Mucosa of rectum (tissue), 2 donors: Measurements from ENCODE around the gene DEFB121.
"Not testable (repeated sequence)": the region's sequence is repeated elsewhere in the genome, so short reads cannot be mapped to it uniquely, and the experiment has no call there.

Experiments
- H3K27ac ChIP-seq, 2 donors: one replicate each; pipeline ENCODE4 v1.7.0; 2013; ENCODE audit warnings: inconsistent platforms in 2 of 2, low read depth in 2 of 2, low read length in 2 of 2
- H3K27me3 ChIP-seq, 2 donors: one replicate each; pipeline ENCODE4 v1.7.0; 2013; ENCODE audit warnings: low read length in 2 of 2; ENCODE audit not compliant: control insufficient read depth in 2 of 2, insufficient read depth in 2 of 2
- H3K36me3 ChIP-seq, 2 donors: one replicate each; pipeline ENCODE4 v1.7.0; 2013; ENCODE audit warnings: low read length in 2 of 2; ENCODE audit not compliant: control insufficient read depth in 2 of 2, insufficient read depth in 2 of 2
- H3K4me1 ChIP-seq, 2 donors: one replicate each; pipeline ENCODE4 v1.7.0; 2013; ENCODE audit warnings: low read length in 2 of 2, mild to moderate bottlenecking in 1 of 2; ENCODE audit not compliant: control insufficient read depth in 2 of 2, insufficient read depth in 2 of 2
- H3K4me3 ChIP-seq, 2 donors: one replicate each; pipeline ENCODE4 v1.7.0; 2013; ENCODE audit warnings: low read length in 2 of 2
- H3K9ac ChIP-seq, 2 donors: one replicate each; pipeline ENCODE4 v1.7.0; 2013; ENCODE audit warnings: low read length in 2 of 2, low read depth in 1 of 2, mild to moderate bottlenecking in 1 of 2
- H3K9me3 ChIP-seq, 2 donors: one replicate each; pipeline ENCODE4 v1.7.0; 2013; ENCODE audit warnings: low read length in 2 of 2; ENCODE audit not compliant: control insufficient read depth in 2 of 2
- donor health status: healthy.
- donor health status: Normal muscosa, but diverticular disease.

The DEFB121 gene

DNA sequence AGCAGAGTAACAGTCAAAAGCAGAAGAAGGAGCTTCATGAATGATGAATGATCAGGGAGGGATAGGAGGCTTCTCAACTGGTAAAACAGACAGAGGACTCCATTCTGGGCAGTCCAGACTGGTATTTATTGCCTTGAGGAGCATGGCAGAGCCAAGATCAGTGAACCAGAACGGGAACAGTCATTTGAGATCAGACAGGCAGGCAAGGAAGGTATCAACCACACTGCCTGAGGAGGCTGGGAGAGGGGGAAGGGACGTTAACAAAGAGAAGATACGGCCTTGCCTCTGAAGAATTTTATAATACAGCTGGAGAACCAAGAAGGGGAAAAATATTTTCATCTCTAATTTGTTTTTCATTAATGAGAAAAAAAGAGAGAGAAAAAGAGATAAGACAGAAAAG is at the start of gene DEFB121:
Gene DEFB121 (minus strand): TSS at position 101 of the 400 bp plus-strand sequence. CDS start 63 bp downstream, at position 38.
- H3K4me3 ChIP-seq: no peak within 1 kb of the TSS
- peaks cover 0 to 3% of the 10 kb centered on the region in 2 donors for H3K9me3 ChIP-seq
- peaks cover 0 to 3% of the 10 kb centered on the region in 2 donors for H3K27me3 ChIP-seq
- H3K9ac ChIP-seq: no peak within 1 kb of the TSS
- no peaks in the 10 kb centered on the region for H3K36me3 ChIP-seq
- no peak within 1 kb of the TSS for H3K27ac ChIP-seq
- H3K4me1 ChIP-seq: no peaks in the 10 kb centered on the region

- Histone ChIP-seq H3K27me3 (no peaks in the 10 kb centered on the region), H3K9ac (no peak overlapping the region), H3K27ac (no peak overlapping the region)
Measured at GRCh38 chr20:31454361-31454760, 48.3 kb upstream of the DEFB121 start.

GRCh38 chr20:31452575-31452974 is 46.6 kb upstream of the DEFB121 start:
- no peak overlapping the region for H3K27ac ChIP-seq
- H3K27me3 ChIP-seq: no peaks in the 10 kb centered on the region
- H3K4me1 ChIP-seq: no peaks in the 10 kb centered on the region
- H3K36me3 ChIP-seq: no peaks in the 10 kb centered on the region
- no peak overlapping the region for H3K4me3 ChIP-seq
- H3K9me3 ChIP-seq: no peaks in the 10 kb centered on the region
- no peak overlapping the region for H3K9ac ChIP-seq

More at GRCh38 chr20:31454361-31454760, 48.3 kb upstream of the DEFB121 start:
- Histone ChIP-seq H3K4me3 (no peak overlapping the region), H3K36me3 (no peaks in the 10 kb centered on the region), H3K4me1 (no peaks in the 10 kb centered on the region), H3K9me3 (no peaks in the 10 kb centered on the region)

DNA sequence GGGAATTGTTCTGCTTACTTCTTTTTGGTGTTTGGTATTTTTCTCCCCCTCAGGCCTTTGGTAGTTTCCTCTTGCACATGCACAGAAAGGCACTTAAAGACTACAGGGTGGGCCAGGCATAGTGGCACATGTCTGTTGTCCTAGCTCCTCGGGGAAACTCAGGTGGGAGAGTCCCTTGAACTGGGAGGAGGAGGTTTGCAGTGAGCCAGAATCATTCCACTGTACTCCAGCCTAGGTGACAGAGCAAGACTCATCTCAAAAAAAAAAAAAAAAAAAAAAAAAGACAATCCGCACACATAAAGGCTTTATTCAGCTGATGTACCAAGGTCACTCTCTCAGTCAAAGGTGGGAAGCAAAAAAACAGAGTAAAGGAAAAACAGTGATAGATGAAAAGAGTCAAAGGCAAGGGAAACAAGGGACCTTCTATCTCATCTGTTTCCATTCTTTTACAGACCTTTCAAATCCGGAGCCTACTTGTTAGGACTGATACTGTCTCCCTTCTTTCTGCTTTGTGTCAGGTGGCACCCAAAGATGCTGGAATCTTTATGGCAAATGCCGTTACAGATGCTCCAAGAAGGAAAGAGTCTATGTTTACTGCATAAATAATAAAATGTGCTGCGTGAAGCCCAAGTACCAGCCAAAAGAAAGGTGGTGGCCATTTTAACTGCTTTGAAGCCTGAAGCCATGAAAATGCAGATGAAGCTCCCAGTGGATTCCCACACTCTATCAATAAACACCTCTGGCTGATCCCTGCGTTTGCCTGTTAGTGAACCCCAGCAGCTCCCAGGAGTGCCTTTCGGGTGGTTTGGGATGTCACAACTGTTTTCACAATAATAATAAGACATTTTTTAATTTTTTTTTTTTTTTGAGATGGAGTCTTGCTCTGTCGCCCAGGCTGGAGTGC is 43.7 kb upstream of the DEFB121 start:
- Histone ChIP-seq H3K27me3 (no peaks in the 10 kb centered on the region), H3K9ac (no peak overlapping the region), H3K36me3 (no peaks in the 10 kb centered on the region), H3K27ac (no peak overlapping the region), H3K9me3 (no peaks in the 10 kb centered on the region), H3K4me3 (no peak overlapping the region), H3K4me1 (no peaks in the 10 kb centered on the region)

- Histone ChIP-seq H3K27ac (no peak overlapping the region), H3K27me3 (no peaks in the 10 kb centered on the region), H3K4me1 (no peaks in the 10 kb centered on the region), H3K9ac (no peak overlapping the region), H3K4me3 (no peak overlapping the region), H3K36me3 (no peaks in the 10 kb centered on the region), H3K9me3 (no peaks in the 10 kb centered on the region)
Measured at GRCh38 chr20:31446084-31446819, 40.2 kb upstream of the DEFB121 start.

- Histone ChIP-seq H3K9ac (no peak within 1 kb of the TSS), H3K4me3 (no peak within 1 kb of the TSS), H3K9me3 (no peaks in the 10 kb centered on the region), H3K27ac (no peak within 1 kb of the TSS), H3K27me3 (no peaks in the 10 kb centered on the region), H3K4me1 (no peaks in the 10 kb centered on the region), H3K36me3 (no peaks in the 10 kb centered on the region)
Measured at GRCh38 chr20:31440012-31440659, 34.1 kb upstream of the DEFB121 start, which contains the start of gene DEFB123. DEFB123 (plus strand) TSS chr20:31440632; CDS start chr20:31440699, 67 bp downstream.

DNA sequence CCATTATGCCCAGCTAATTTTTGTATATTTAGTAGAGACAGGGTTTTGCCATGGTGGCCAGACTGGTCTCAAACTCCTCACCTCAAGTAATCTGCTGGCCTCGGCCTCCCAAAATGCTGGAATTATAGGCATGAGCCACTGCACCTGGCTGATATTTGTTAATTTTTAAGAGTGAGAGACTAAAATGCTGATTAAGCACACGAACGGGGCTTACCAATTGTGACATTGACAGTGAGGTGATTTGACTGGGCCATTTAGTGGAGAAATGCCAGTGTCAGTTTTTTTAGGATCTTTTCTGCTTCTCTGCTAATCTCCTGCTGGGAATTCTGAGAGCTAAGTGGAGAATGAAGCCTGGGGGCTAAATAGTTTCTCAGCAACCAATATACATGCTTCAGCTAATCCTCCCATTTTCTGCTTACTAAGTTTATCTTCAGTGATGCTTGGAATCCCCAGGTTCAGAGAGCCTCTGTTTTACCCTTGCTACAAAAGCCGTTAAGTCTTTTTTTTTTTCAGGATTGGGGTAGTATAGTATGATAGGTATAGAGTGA is 24.6 kb upstream of the DEFB121 start:
- Histone ChIP-seq H3K9me3 (no peaks in the 10 kb centered on the region), H3K4me3 (no peak overlapping the region), H3K36me3 (no peaks in the 10 kb centered on the region), H3K27ac (no peak overlapping the region), H3K4me1 (no peaks in the 10 kb centered on the region), H3K9ac (no peak overlapping the region), H3K27me3 (no peaks in the 10 kb centered on the region)

DNA sequence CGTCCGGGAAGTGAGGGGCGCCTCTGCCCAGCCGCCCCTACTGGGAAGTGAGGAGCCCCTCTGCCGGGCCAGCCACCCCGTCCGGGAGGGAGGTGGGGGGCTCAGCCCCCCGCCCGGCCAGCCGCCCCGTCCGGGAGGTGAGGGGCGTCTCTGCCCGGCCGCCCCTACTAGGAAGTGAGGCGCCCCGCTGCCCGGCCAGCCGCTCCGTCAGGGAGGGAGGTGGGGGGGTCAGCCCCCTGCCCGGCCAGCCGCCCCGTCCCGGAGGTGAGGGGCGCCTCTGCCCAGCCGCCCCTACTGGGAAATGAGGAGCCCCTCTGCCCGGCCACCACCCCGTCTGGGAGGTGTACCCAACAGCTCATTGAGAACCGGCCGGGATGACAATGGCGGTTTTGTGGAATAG is 21.6 kb upstream of the DEFB121 start:
- H3K9me3 ChIP-seq, H3K4me1 ChIP-seq, H3K9ac ChIP-seq, H3K27me3 ChIP-seq, H3K4me3 ChIP-seq, H3K27ac ChIP-seq, H3K36me3 ChIP-seq: not testable (repeated sequence)

DNA sequence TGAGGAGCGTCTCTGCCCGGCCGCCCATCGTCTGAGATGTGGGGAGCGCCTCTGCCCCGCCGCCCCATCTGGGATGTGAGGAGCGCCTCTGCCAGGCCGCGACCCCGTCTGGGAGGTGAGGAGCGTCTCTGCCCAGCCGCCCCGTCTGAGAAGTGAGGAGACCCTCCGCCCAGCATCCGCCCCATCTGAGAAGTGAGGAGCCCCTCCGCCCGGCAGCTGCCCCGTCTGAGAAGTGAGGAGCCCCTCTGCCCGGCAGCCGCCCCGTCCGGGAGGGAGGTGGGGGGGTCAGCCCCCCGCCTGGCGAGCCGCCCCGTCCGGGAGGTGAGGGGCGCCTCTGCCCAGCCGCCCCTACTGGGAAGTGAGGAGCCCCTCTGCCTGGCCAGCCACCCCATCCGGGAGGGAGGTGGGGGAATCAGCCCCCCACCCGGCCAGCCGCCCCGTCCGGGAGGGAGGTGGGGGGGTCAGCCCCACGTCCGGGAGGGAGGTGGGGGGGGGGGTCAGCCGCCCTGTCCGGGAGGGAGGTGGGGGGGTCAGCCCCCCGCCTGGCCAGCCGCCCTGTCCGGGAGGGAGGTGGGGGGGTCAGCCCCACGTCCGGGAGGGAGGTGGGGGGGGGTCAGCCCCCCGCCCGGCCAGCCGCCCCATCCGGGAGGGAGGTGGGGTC is 21.0 kb upstream of the DEFB121 start:
- not testable (repeated sequence) for H3K27me3 ChIP-seq, H3K4me3 ChIP-seq, H3K9ac ChIP-seq, H3K9me3 ChIP-seq, H3K4me1 ChIP-seq, H3K27ac ChIP-seq, H3K36me3 ChIP-seq
